GM12878 (cell line): ENCODE results near the gene ZNF689. TPM values are rescaled to one million over a fixed set of nuclear protein-coding genes. Genes with fewer than 3 reads are reported as not detected.

ENCODE experiments used
- ATF7 ChIP-seq: fragments of 450-650 bp; IDR thresholded peaks from 2 replicates; pipeline ENCODE4 v1.6.1; 2016; ENCODE audit warnings: low read depth, mild to moderate bottlenecking
- BACH1 ChIP-seq: fragments of 450-650 bp; IDR thresholded peaks from 2 replicates; pipeline ENCODE4 v1.6.1; 2017; ENCODE audit warnings: mild to moderate bottlenecking, borderline replicate concordance
- CBX5 ChIP-seq: sonication (generic); IDR thresholded peaks from 2 replicates; pipeline ENCODE4 v1.6.1; 2016; ENCODE audit warnings: low read depth, moderate library complexity, mild to moderate bottlenecking, inconsistent platforms
- DPF2 ChIP-seq: fragments of 450-650 bp; IDR thresholded peaks from 2 replicates; pipeline ENCODE4 v1.6.1; 2017; ENCODE audit warnings: mild to moderate bottlenecking
- EGR1 ChIP-seq, 2 experiments: IDR thresholded peaks; 1 replicate in 1 of 2; 2 replicates in 1 of 2; pipeline ENCODE4 v1.6.1; 2011 to 2012; ENCODE audit warnings: low read depth in 2 of 2, low read length in 2 of 2, borderline replicate concordance in 1 of 2, mild to moderate bottlenecking in 1 of 2, moderate library complexity in 1 of 2
- ETV6 ChIP-seq, 2 experiments: fragments of 450-650 bp in 1 of 2; IDR thresholded peaks in 1 of 2; conservative IDR thresholded peaks in 1 of 2; 2 replicates each; pipeline ENCODE4 v1.6.1; 2014; ENCODE audit warnings: antibody characterized with exemption in 1 of 2, borderline replicate concordance in 1 of 2, low read depth in 1 of 2, mild to moderate bottlenecking in 1 of 2, moderate library complexity in 1 of 2
- FOXK2 ChIP-seq: fragments of 450-650 bp; IDR thresholded peaks from 2 replicates; pipeline ENCODE4 v1.6.1; 2017; ENCODE audit warnings: mild to moderate bottlenecking, moderate library complexity
- GABPA ChIP-seq: IDR thresholded peaks from 2 replicates; pipeline ENCODE4 v1.6.1; 2014; ENCODE audit warnings: antibody characterized with exemption, low read depth, mild to moderate bottlenecking, inconsistent platforms
- GATAD2B ChIP-seq: fragments of 450-650 bp; conservative IDR thresholded peaks from 2 replicates; pipeline ENCODE4 v1.6.1; 2017; ENCODE audit warnings: low read depth, mild to moderate bottlenecking, moderate library complexity
- HDGF ChIP-seq: fragments of 450-650 bp; IDR thresholded peaks from 2 replicates; pipeline ENCODE4 v1.6.1; 2016; ENCODE audit warnings: antibody characterized with exemption
- MTA3 ChIP-seq: IDR thresholded peaks from 2 replicates; pipeline ENCODE4 v1.6.1; 2012; ENCODE audit warnings: low read length, inconsistent platforms, borderline replicate concordance
- NFXL1 ChIP-seq: fragments of 450-650 bp; IDR thresholded peaks from 2 replicates; pipeline ENCODE4 v1.6.1; 2017; ENCODE audit warnings: antibody characterized with exemption, mild to moderate bottlenecking, borderline replicate concordance
- NRF1 ChIP-seq: conservative IDR thresholded peaks from 2 replicates; pipeline ENCODE4 v1.6.1; 2011; ENCODE audit warnings: mild to moderate bottlenecking, low read depth, low read length, improper control_type of control experiment
- PAX8 ChIP-seq: fragments of 450-650 bp; IDR thresholded peaks from 2 replicates; pipeline ENCODE4 v1.6.1; 2017; ENCODE audit warnings: mild to moderate bottlenecking, moderate library complexity
- RAD21 ChIP-seq: IDR thresholded peaks from 2 replicates; pipeline ENCODE4 v1.6.1; 2011; ENCODE audit warnings: mild to moderate bottlenecking, low read depth, low read length, moderate library complexity; ENCODE audit not compliant: insufficient read depth
- RB1 ChIP-seq: fragments of 450-650 bp; formaldehyde crosslinking; IDR thresholded peaks from 2 replicates; pipeline ENCODE4 v1.6.1; 2017; ENCODE audit warnings: mild to moderate bottlenecking, borderline replicate concordance
- RFX5 ChIP-seq: IDR thresholded peaks from 2 replicates; pipeline ENCODE4 v1.6.1; 2011; ENCODE audit warnings: low read depth, low read length, improper control_type of control experiment
- SMAD1 ChIP-seq: fragments of 450-650 bp; IDR thresholded peaks from 2 replicates; pipeline ENCODE4 v1.6.1; 2018; ENCODE audit warnings: mild to moderate bottlenecking, low read depth; ENCODE audit not compliant: partially characterized antibody
- SMC3 ChIP-seq: IDR thresholded peaks from 2 replicates; pipeline ENCODE4 v1.6.1; 2011; ENCODE audit warnings: low read length, improper control_type of control experiment, borderline replicate concordance
- STAT1 ChIP-seq: fragments of 450-650 bp; conservative IDR thresholded peaks from 2 replicates; pipeline ENCODE4 v1.6.1; 2014; ENCODE audit warnings: antibody characterized with exemption, mild to moderate bottlenecking
- SUPT20H ChIP-seq: IDR thresholded peaks from 2 replicates; pipeline ENCODE4 v1.6.1; 2011; ENCODE audit warnings: low read depth, mild to moderate bottlenecking, low read length, moderate library complexity, borderline replicate concordance; ENCODE audit not compliant: control insufficient read depth
- TARDBP ChIP-seq: IDR thresholded peaks from 2 replicates; pipeline ENCODE4 v1.6.1; 2016; ENCODE audit warnings: borderline replicate concordance
- TCF12 ChIP-seq: IDR thresholded peaks from 2 replicates; pipeline ENCODE4 v1.6.1; 2011; ENCODE audit warnings: low read depth, mild to moderate bottlenecking, low read length
- TCF3 ChIP-seq: IDR thresholded peaks from 2 replicates; pipeline ENCODE4 v1.6.1; 2012; ENCODE audit warnings: low read depth, mild to moderate bottlenecking, low read length, borderline replicate concordance; ENCODE audit not compliant: insufficient read depth
- YBX1 ChIP-seq: fragments of 450-650 bp; IDR thresholded peaks from 2 replicates; pipeline ENCODE4 v1.6.1; 2016; ENCODE audit warnings: antibody characterized with exemption
- ZNF217 ChIP-seq: fragments of 450-650 bp; IDR thresholded peaks from 2 replicates; pipeline ENCODE4 v1.6.1; 2017; ENCODE audit warnings: antibody characterized with exemption, mild to moderate bottlenecking
- polyA plus RNA-seq, 11 experiments: library from polyadenylated mRNA; depleted of rRNA in 4 of 11; unstranded in 6 of 11; stranded (reverse) in 5 of 11; fragments of >200 nt; fragmentation: Nextera tagmentation in 4 of 11; fragmentation: Illumina TruSeq in 1 of 11; extraction: Ambion mirVana in 4 of 11; extraction: Trizol in 1 of 11; gene quantifications; 1 replicate in 1 of 11; 2 replicates in 10 of 11; pipeline versions ENCODE4 v1.2.1 to v1.2.3, GENCODE V29; 2011 to 2016; ENCODE audit warnings: inconsistent platforms in 2 of 11, missing spikeins in 2 of 11, low read depth in 1 of 11
- total RNA-seq, 4 experiments: library from RNA; depleted of rRNA in 3 of 4; stranded (reverse); fragments of >200 nt in 3 of 4; fragmentation: Illumina TruSeq in 1 of 4; extraction: Trizol in 1 of 4; gene quantifications; 2 replicates each; pipeline versions ENCODE4 v1.2.1 to v1.2.3, GENCODE V29; 2013 to 2021
- TF ChIP-seq, protein P1 (sequence below): IDR thresholded peaks from 2 replicates; pipeline ENCODE4 v1.6.1; 2012; ENCODE audit warnings: improper control_type of control experiment, low read depth, low read length; ENCODE audit not compliant: insufficient replicate concordance

ZNF689 gene
- total and polyA plus RNA-seq, 10 of the 15 experiments (the other 5 are each of a cell fraction or from before 2014, with no cell fraction given): 4.7 to 13.2 (median 8.5) TPM

DNA sequence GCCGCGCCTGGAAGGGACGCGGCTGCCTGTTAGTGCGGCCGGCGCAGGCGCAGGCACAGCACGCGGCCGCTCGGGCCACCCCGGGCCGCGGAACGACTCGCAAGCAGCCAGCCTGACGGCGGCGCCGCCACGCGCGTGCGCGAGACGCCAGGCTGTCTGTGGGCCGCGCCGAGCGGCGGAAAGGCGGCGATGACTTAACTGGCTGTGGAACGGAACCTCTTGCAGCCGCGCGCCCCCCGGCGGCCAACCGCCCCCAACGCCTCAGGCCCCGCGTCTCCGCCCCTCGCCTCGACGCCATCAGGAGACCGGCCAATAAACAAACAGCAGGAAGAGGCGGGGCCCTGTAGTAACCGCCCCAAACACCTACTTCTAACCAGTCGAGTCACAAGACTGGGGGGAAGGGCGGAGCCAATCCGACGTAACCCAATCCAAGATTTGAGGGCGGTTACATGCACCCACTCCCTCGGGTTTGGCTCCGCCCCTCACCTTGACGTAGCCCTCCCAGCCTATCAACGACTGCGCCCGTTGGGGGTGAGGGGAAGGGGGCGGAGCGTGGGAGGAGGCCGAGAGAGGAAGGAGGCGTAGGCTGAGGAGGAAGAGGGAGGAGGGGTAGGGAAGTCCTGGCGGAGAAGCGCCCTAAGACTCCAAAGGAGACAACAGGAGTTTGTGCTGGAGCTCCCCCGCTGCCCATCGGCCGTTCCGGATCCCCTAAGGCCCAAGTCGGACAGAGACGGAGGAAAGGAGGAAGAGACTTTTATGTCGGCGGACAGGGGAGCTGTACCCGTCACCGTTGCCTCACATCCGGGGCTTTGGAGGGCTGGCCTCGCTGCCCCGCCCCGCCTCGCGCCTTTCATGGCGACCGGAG, 47.9 kb upstream of the ZNF689 start, which contains the start of gene FBRS (continued):
- TF ChIP-seq CBX5 (no peak), RFX5 (peak; percentile 78; the same call in 1 of the 2 replicates), FOXK2 (no peak), YBX1 (no peak), ATF7 (peak; percentile 79), BACH1 (peak; percentile 99), HDGF (peak; percentile 100), ETV6 (conservative IDR thresholded peaks at IDR 0.05 in 1 of 2, IDR thresholded peaks at IDR 0.05 in 1 of 2; ENCODE audit: borderline replicate concordance in 1 of 2, low read depth in 1 of 2) (no peak; a peak in 1 of 4 replicates), TARDBP (no peak), SMAD1 (peak; percentile 90), EGR1 (IDR thresholded peaks at IDR 0.05; ENCODE audit: borderline replicate concordance in 1 of 2, low read depth in 2 of 2, low read length in 2 of 2) (peak; percentile 22 to 92), GATAD2B (no peak; the same call in none of the 2 replicates), RB1 (peak; percentile 85), DPF2 (peak; percentile 40), NFXL1 (0 out of 2 replicates have a peak, but pooled peaks have one; percentile 80), TCF12 (no peak), RAD21 (peak; percentile 35; the same call in 1 of the 2 replicates), SUPT20H (no peak), TCF3 (peak; percentile 26; the same call in 1 of the 2 replicates), MTA3 (no peak), NRF1 (peak; percentile 98), STAT1 (no peak; the same call in 1 of the 2 replicates), PAX8 (no peak), GABPA (no peak), SMC3 (peak; percentile 41; the same call in 1 of the 2 replicates), ZNF217 (no peak)
- TF ChIP-seq, protein P1, sequence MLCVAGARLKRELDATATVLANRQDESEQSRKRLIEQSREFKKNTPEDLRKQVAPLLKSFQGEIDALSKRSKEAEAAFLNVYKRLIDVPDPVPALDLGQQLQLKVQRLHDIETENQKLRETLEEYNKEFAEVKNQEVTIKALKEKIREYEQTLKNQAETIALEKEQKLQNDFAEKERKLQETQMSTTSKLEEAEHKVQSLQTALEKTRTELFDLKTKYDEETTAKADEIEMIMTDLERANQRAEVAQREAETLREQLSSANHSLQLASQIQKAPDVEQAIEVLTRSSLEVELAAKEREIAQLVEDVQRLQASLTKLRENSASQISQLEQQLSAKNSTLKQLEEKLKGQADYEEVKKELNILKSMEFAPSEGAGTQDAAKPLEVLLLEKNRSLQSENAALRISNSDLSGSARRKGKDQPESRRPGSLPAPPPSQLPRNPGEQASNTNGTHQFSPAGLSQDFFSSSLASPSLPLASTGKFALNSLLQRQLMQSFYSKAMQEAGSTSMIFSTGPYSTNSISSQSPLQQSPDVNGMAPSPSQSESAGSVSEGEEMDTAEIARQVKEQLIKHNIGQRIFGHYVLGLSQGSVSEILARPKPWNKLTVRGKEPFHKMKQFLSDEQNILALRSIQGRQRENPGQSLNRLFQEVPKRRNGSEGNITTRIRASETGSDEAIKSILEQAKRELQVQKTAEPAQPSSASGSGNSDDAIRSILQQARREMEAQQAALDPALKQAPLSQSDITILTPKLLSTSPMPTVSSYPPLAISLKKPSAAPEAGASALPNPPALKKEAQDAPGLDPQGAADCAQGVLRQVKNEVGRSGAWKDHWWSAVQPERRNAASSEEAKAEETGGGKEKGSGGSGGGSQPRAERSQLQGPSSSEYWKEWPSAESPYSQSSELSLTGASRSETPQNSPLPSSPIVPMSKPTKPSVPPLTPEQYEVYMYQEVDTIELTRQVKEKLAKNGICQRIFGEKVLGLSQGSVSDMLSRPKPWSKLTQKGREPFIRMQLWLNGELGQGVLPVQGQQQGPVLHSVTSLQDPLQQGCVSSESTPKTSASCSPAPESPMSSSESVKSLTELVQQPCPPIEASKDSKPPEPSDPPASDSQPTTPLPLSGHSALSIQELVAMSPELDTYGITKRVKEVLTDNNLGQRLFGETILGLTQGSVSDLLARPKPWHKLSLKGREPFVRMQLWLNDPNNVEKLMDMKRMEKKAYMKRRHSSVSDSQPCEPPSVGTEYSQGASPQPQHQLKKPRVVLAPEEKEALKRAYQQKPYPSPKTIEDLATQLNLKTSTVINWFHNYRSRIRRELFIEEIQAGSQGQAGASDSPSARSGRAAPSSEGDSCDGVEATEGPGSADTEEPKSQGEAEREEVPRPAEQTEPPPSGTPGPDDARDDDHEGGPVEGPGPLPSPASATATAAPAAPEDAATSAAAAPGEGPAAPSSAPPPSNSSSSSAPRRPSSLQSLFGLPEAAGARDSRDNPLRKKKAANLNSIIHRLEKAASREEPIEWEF: no peak
